ENCODE data around the gene CST4. TPM values are rescaled to one million over a fixed set of nuclear protein-coding genes. Genes with fewer than 3 reads are reported as not detected.
"Not testable (repeated sequence)": the region's sequence is repeated elsewhere in the genome, so short reads cannot be mapped to it uniquely, and the experiment has no call there.

CST4 gene
- total RNA-seq, 2 donors from 2014 or later, result not detected

- Mint-ChIP-seq H3K9me3 (no peaks in the 10 kb centered on the region), H3K36me3 (peaks cover 0 to 6% of the 10 kb centered on the region in 2 donors), H3K27ac (no peak overlapping the region)
- ATAC-seq (no peak), DNase-seq (ENCODE audit: low spot score in 2 of 2) (no peak)
Measured at GRCh38 chr20:23640671-23641667, 47.9 kb downstream of the CST4 start.

GRCh38 chr20:23640018-23640601 lies 48.7 kb downstream of the CST4 start:
- no peak overlapping the region for H3K27ac Mint-ChIP-seq
- H3K36me3 Mint-ChIP-seq, result peaks cover 0 to 6% of the 10 kb centered on the region in 2 donors
- DNase-seq (ENCODE audit: low spot score in 2 of 2) (no peak), ATAC-seq (no peak)
- no peaks in the 10 kb centered on the region for H3K9me3 Mint-ChIP-seq

- H3K9me3 Mint-ChIP-seq, result no peaks in the 10 kb centered on the region
- DNase-seq (ENCODE audit: low spot score in 2 of 2) (no peak), ATAC-seq (no peak)
- no peak overlapping the region for H3K27ac Mint-ChIP-seq
- H3K36me3 Mint-ChIP-seq, result peaks cover 0 to 6% of the 10 kb centered on the region in 2 donors
Measured at GRCh38 chr20:23639490-23639958, 49.3 kb downstream of the CST4 start.

- ATAC-seq (no peak), DNase-seq (ENCODE audit: low spot score in 2 of 2) (no peak)
- peaks cover 0 to 6% of the 10 kb centered on the region in 2 donors for H3K36me3 Mint-ChIP-seq
- H3K9me3 Mint-ChIP-seq, result no peaks in the 10 kb centered on the region
- no peak overlapping the region for H3K27ac Mint-ChIP-seq
Measured at GRCh38 chr20:23638309-23638708, 50.5 kb downstream of the CST4 start.

GRCh38 chr20:23637282-23638221 lies 51.3 kb downstream of the CST4 start, which contains the start of gene CST3:
Gene CST3 (minus strand): TSS chr20:23637955. CDS start chr20:23637862, 93 bp downstream.
- Mint-ChIP-seq H3K9me3 (no peaks in the 10 kb centered on the region), H3K36me3 (peaks cover 0 to 6% of the 10 kb centered on the region in 2 donors), H3K27ac (no peak within 1 kb of the TSS)
- no peak for DNase-seq (ENCODE audit: low spot score in 2 of 2)
- peak; percentile 20 to 50 for ATAC-seq

- ATAC-seq, result no peak
- no peak overlapping the region for H3K27ac Mint-ChIP-seq
- no peaks in the 10 kb centered on the region for H3K9me3 Mint-ChIP-seq
Measured at GRCh38 chr20:23636908-23637281, 51.9 kb downstream of the CST4 start.

GRCh38 chr20:23636182-23636907 lies 52.5 kb downstream of the CST4 start:
- no peak overlapping the region for H3K27ac Mint-ChIP-seq
- ATAC-seq (no peak), DNase-seq (ENCODE audit: low spot score in 2 of 2) (no peak)
- no peaks in the 10 kb centered on the region for H3K9me3 Mint-ChIP-seq
- H3K36me3 Mint-ChIP-seq, result peaks cover 0 to 6% of the 10 kb centered on the region in 2 donors

More at GRCh38 chr20:23636908-23637281, 51.9 kb downstream of the CST4 start:
- peaks cover 0 to 6% of the 10 kb centered on the region in 2 donors for H3K36me3 Mint-ChIP-seq
- no peak for DNase-seq (ENCODE audit: low spot score in 2 of 2)

GRCh38 chr20:23635768-23636090 lies 53.1 kb downstream of the CST4 start:
- not testable (repeated sequence) for H3K36me3 Mint-ChIP-seq; ATAC-seq; H3K27ac Mint-ChIP-seq; H3K9me3 Mint-ChIP-seq; DNase-seq (ENCODE audit: low spot score in 2 of 2)

Other genes with a start within 250 kb of the CST4 start
- gene CSTL1, start 249.4 kb downstream of the CST4 start, total RNA-seq, result not detected
- gene CST11, start 236.2 kb downstream of the CST4 start, total RNA-seq, result not detected
- not detected for gene CST8, start 197.9 kb downstream of the CST4 start, total RNA-seq
- not detected for gene CST9L, start 120.6 kb downstream of the CST4 start, total RNA-seq
- not detected for gene CST9, start 83.1 kb downstream of the CST4 start, total RNA-seq
- gene CST3, start 51.1 kb downstream of the CST4 start, total RNA-seq, result 1 to 10 TPM in 1 of 2 donors, not detected in 1; 1.2 TPM
- not detected for gene CST1, start 61.9 kb upstream of the CST4 start, total RNA-seq
- not detected for gene CST2, start 137.7 kb upstream of the CST4 start, total RNA-seq
- not detected for gene CST5, start 190.7 kb upstream of the CST4 start, total RNA-seq

All from activated naive CD4-positive, alpha-beta T cell treated with anti-CD3 and anti-CD28 coated beads, Interleukin-2, amount 50 U/mL, for 72 hours (primary cell).